ENCODE results near the gene FAM229A. TPM values are rescaled to one million over a fixed set of nuclear protein-coding genes. Genes with fewer than 3 reads are reported as not detected.

FAM229A gene
- total RNA-seq, 4 donors from 2014 or later = 9.4 to 23.5 (median 16.3) TPM

- 2 to 20% methylated on average over 10 to 30 of the region's 46 CpGs for whole genome bisulfite sequencing, 2 donors
- TF ChIP-seq POLR2A (IDR thresholded peaks at IDR 0.05) (no peak), EP300 (IDR thresholded peaks at IDR 0.05) (peak in 1 of 2 donors; percentile 50), CTCF (IDR thresholded peaks at IDR 0.05) (peak; percentile 73 to 85 (median 79))
- peak overlapping the region; percentile 25 to 91 (median 86) for H3K27ac ChIP-seq
- peaks cover 0 to 34% (median 5%) of the 10 kb centered on the region in 3 donors for H3K36me3 ChIP-seq
- peaks cover 0 to 44% (median 33%) of the 10 kb centered on the region in 4 donors for H3K4me1 ChIP-seq
- peak overlapping the region; percentile 60 to 84 (median 68) for H3K4me3 ChIP-seq
- no peaks in the 10 kb centered on the region for H3K27me3 ChIP-seq
- H3K9me3 ChIP-seq = no peaks in the 10 kb centered on the region
- DNase-seq (ENCODE audit: low spot score in 2 of 2) = no peak
Measured at GRCh38 chr1:32334864-32335534, 27.3 kb downstream of the FAM229A start.

GRCh38 chr1:32334274-32334861, 27.9 kb downstream of the FAM229A start:
- Histone ChIP-seq H3K27ac (peak overlapping the region; percentile 25 to 91 (median 86)), H3K4me1 (peaks cover 0 to 41% (median 33%) of the 10 kb centered on the region in 4 donors), H3K9me3 (no peaks in the 10 kb centered on the region), H3K27me3 (no peaks in the 10 kb centered on the region), H3K36me3 (peaks cover 0 to 39% (median 5%) of the 10 kb centered on the region in 3 donors), H3K4me3 (peak overlapping the region; percentile 60 to 84 (median 68))
- TF ChIP-seq EP300 (IDR thresholded peaks at IDR 0.05) (no peak), POLR2A (IDR thresholded peaks at IDR 0.05) (no peak), CTCF (IDR thresholded peaks at IDR 0.05) (no peak)
- no peak for DNase-seq (ENCODE audit: low spot score in 2 of 2)
- 30 to 41% methylated on average over 9 of the region's 9 CpGs for WGBS, 2 donors

GRCh38 chr1:32333251-32333963, 28.9 kb downstream of the FAM229A start:
- DNase-seq (ENCODE audit: low spot score in 2 of 2) = no peak
- 66 to 68% methylated on average over 3 of the region's 3 CpGs for WGBS, 2 donors
- no peaks in the 10 kb centered on the region for H3K27me3 ChIP-seq
- no peaks in the 10 kb centered on the region for H3K9me3 ChIP-seq
- H3K27ac ChIP-seq = peak overlapping the region in 2 of 4 donors; percentile 6 to 91
- H3K4me1 ChIP-seq = peaks cover 0 to 35% (median 29%) of the 10 kb centered on the region in 4 donors
- no peak for TF ChIP-seq EP300 (IDR thresholded peaks at IDR 0.05)
- no peak for TF ChIP-seq POLR2A (IDR thresholded peaks at IDR 0.05)
- no peak for TF ChIP-seq CTCF (IDR thresholded peaks at IDR 0.05)
- H3K4me3 ChIP-seq = no peak overlapping the region
- peaks cover 0 to 49% (median 5%) of the 10 kb centered on the region in 3 donors for H3K36me3 ChIP-seq

GRCh38 chr1:32332290-32333079, 29.8 kb downstream of the FAM229A start:
- no peak for DNase-seq (ENCODE audit: low spot score in 2 of 2)
- Histone ChIP-seq H3K9me3 (no peaks in the 10 kb centered on the region), H3K36me3 (peaks cover 1 to 58% (median 5%) of the 10 kb centered on the region in 3 donors), H3K4me3 (no peak overlapping the region), H3K4me1 (peaks cover 0 to 27% (median 20%) of the 10 kb centered on the region in 4 donors), H3K27ac (peak overlapping the region in 2 of 4 donors; percentile 6 to 91), H3K27me3 (no peaks in the 10 kb centered on the region)
- 58 to 69% methylated on average over 3 of the region's 3 CpGs for WGBS, 2 donors
- TF ChIP-seq EP300 (IDR thresholded peaks at IDR 0.05) (no peak), POLR2A (IDR thresholded peaks at IDR 0.05) (no peak), CTCF (IDR thresholded peaks at IDR 0.05) (no peak)

Data from tibial nerve (tissue), 4 donors.